ENCODE measurements around the gene VOPP1.

VOPP1 gene

GRCh38 chr7:55533729-55534080, 38.6 kb downstream of the VOPP1 start:
- H3K36me3 Mint-ChIP-seq = peaks cover 42% of the 10 kb centered on the region
- ATAC-seq (peak; percentile 2), DNase-seq (ENCODE audit: low spot score in 2 of 2) (no peak)
- peak overlapping the region; percentile 60 for H3K4me3 Mint-ChIP-seq
- H3K4me1 Mint-ChIP-seq = peaks cover 88% of the 10 kb centered on the region
- H3K27ac Mint-ChIP-seq = peak overlapping the region; percentile 89
- no peaks in the 10 kb centered on the region for H3K9me3 Mint-ChIP-seq

GRCh38 chr7:55533050-55533728, 39.1 kb downstream of the VOPP1 start:
- peaks cover 42% of the 10 kb centered on the region for H3K36me3 Mint-ChIP-seq
- H3K4me1 Mint-ChIP-seq = peaks cover 83% of the 10 kb centered on the region
- H3K9me3 Mint-ChIP-seq = no peaks in the 10 kb centered on the region
- H3K4me3 Mint-ChIP-seq = peak overlapping the region; percentile 60
- DNase-seq (ENCODE audit: low spot score in 2 of 2) (peak; percentile 53 to 94), ATAC-seq (peak; percentile 77)
- H3K27ac Mint-ChIP-seq = peak overlapping the region; percentile 89

GRCh38 chr7:55532150-55532917, 40.0 kb downstream of the VOPP1 start:
- Mint-ChIP-seq H3K4me1 (peaks cover 75% of the 10 kb centered on the region), H3K4me3 (peak overlapping the region; percentile 60), H3K9me3 (no peaks in the 10 kb centered on the region), H3K36me3 (peaks cover 40% of the 10 kb centered on the region), H3K27ac (peak overlapping the region; percentile 89)
- ATAC-seq = no peak
- no peak for DNase-seq (ENCODE audit: low spot score in 2 of 2)

DNA sequence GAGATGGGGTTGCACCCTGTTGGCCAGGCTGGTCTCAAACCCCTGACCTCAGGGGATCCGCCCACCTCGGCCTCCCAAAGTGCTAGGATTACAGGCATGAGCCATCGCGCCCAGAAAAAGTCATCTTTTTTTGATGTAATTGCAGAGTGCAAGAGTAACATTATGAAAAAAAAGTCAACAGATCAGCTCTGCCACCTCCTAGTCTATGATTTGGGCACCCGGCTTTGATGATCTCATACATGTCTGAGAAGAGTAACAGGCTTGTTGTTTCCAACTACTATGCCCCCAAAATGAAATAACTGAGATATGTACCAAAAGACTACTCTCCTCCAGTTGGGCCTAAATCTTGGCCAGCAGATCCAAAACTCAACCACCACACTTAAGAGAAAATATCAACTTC, 40.8 kb downstream of the VOPP1 start:
- no peak for DNase-seq (ENCODE audit: low spot score in 2 of 2)
- H3K9me3 Mint-ChIP-seq = no peaks in the 10 kb centered on the region
- H3K4me3 Mint-ChIP-seq = peak overlapping the region; percentile 60
- peaks cover 67% of the 10 kb centered on the region for H3K4me1 Mint-ChIP-seq
- peak overlapping the region; percentile 89 for H3K27ac Mint-ChIP-seq
- H3K36me3 Mint-ChIP-seq = peaks cover 36% of the 10 kb centered on the region
- no peak for ATAC-seq

GRCh38 chr7:55527307-55527706, 45.0 kb downstream of the VOPP1 start:
- peaks cover 52% of the 10 kb centered on the region for H3K4me1 Mint-ChIP-seq
- no peak overlapping the region for H3K27ac Mint-ChIP-seq
- no peaks in the 10 kb centered on the region for H3K9me3 Mint-ChIP-seq
- DNase-seq (ENCODE audit: low spot score in 2 of 2) = no peak
- peaks cover 13% of the 10 kb centered on the region for H3K36me3 Mint-ChIP-seq
- no peak for ATAC-seq
- no peak overlapping the region for H3K4me3 Mint-ChIP-seq

DNA sequence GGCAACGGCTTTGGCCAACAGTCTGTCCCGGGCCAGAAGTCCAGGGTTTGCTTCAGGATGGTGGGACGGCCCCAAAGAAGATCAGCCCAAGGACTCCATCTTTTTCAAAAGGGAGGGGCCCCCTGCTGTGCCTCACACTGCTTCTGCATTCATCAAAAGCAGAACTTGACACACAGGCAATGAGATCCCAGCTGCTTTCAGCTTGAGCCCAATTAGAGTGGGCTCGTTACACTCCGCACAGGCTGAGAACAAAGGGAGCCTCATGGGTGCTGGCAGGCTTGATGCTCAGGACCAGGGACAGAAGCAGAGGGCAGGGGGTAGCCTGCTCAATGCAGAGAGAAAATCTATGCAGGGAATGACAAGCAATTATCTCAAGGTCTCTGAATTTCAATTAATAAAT, 45.5 kb downstream of the VOPP1 start:
- Mint-ChIP-seq H3K4me1 (peaks cover 50% of the 10 kb centered on the region), H3K36me3 (peaks cover 11% of the 10 kb centered on the region), H3K9me3 (no peaks in the 10 kb centered on the region), H3K4me3 (no peak overlapping the region), H3K27ac (no peak overlapping the region)
- DNase-seq (ENCODE audit: low spot score in 2 of 2) (no peak), ATAC-seq (peak; percentile 8)

- Mint-ChIP-seq H3K4me1 (peaks cover 50% of the 10 kb centered on the region), H3K27ac (no peak overlapping the region), H3K9me3 (no peaks in the 10 kb centered on the region), H3K36me3 (peaks cover 7% of the 10 kb centered on the region), H3K4me3 (no peak overlapping the region)
- DNase-seq (ENCODE audit: low spot score in 2 of 2) = no peak
- ATAC-seq = no peak
Observed at GRCh38 chr7:55526329-55526728, 46.0 kb downstream of the VOPP1 start.

- Mint-ChIP-seq H3K36me3 (peaks cover 18% of the 10 kb centered on the region), H3K4me3 (no peak overlapping the region), H3K27ac (peak overlapping the region; percentile 52), H3K9me3 (no peaks in the 10 kb centered on the region), H3K4me1 (peaks cover 55% of the 10 kb centered on the region)
- DNase-seq (ENCODE audit: low spot score in 2 of 2) = no peak
- ATAC-seq = no peak
Observed at GRCh38 chr7:55524558-55525310, 47.6 kb downstream of the VOPP1 start.

DNA sequence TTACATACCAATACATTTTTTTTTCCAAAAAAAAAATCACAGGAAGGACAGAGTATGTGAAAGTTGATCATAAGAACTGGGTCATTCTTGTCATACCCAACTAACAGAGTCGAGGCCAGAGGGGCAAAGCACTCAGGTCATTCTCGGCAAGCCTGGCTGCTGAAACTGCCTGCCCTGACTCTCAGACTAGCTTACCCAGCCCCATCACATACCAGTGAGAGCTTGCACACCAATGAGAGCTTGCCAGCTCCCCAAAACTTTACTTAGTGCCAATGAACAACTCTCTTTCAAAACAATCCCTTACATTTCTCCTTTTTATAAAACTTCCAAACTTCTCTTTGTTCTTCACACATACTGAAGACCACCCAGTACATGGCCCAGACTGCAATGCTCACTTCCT, 48.9 kb downstream of the VOPP1 start:
- no peaks in the 10 kb centered on the region for H3K9me3 Mint-ChIP-seq
- DNase-seq (ENCODE audit: low spot score in 2 of 2) (no peak), ATAC-seq (no peak)
- peaks cover 59% of the 10 kb centered on the region for H3K4me1 Mint-ChIP-seq
- H3K4me3 Mint-ChIP-seq = no peak overlapping the region
- peak overlapping the region; percentile 52 for H3K27ac Mint-ChIP-seq
- peaks cover 31% of the 10 kb centered on the region for H3K36me3 Mint-ChIP-seq

DNA sequence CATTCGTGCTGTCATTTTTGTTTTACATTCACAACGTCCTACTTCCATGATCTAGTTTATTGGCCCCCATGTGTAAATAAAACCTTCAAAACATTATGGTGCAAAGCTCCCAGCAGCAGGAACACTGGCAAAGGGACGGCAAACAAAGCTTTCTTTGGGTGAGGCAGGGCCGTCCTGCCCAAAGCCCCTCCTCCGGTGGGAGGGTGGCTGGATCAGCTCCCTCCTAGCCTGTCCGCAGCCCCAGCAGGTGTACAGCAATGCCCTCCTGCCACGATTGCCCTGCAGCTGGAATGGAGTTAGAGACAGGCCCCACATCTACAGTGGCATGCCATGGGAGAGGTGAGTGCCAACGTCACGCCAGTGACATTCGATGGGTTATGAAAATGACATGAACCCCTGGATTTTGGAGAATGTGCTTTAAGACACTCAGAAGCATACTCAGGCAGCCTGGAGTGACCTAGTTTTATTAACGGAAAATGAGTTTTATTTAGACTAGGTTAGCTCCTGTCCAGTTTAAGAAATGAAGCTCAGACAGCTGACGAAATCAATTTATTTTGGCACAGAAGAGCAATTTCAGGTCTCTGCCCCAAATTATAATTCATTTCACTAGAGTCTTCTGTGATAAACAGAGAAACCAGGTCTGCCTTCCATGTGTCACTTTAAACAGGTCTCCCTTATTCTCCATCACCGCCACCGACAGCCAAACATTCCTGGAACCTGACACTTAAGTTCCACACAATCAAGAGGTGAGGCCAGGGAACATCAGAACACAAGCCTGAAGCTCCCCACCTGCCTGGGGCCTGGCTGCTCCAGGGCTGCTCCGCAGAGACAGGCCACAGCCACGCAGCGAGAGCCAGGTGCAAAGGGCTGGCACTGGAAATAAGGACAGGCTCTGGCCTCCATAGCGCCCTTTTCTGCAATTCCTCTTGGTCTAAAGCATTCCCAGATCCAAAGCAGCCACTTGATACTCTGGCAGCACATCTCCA, 50.1 kb downstream of the VOPP1 start:
- Mint-ChIP-seq H3K9me3 (no peaks in the 10 kb centered on the region), H3K4me1 (peaks cover 71% of the 10 kb centered on the region), H3K4me3 (no peak overlapping the region), H3K36me3 (peaks cover 43% of the 10 kb centered on the region), H3K27ac (peak overlapping the region; percentile 54)
- no peak for DNase-seq (ENCODE audit: low spot score in 2 of 2)
- ATAC-seq = no peak

DNA sequence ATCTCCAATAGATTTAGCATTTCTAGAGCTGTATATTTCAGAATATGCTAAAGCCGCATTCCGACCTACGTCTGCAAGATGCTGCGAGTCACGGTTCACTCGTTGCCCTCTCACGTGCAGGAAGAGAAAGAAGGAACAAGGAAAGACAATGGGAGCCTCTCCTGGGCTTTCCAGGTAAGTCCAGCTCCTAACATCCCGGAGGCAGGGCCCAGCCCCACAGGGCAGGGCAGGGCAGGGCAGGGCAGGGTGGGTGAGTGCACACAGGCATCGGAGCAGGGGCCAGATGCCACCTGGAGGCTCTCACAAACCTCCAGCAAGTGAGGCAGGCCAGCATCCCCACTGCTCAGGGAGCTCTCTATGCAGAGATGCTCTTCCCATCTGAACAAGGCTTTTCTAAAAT, 50.8 kb downstream of the VOPP1 start:
- no peaks in the 10 kb centered on the region for H3K9me3 Mint-ChIP-seq
- H3K4me3 Mint-ChIP-seq = no peak overlapping the region
- ATAC-seq (no peak), DNase-seq (ENCODE audit: low spot score in 2 of 2) (no peak)
- peaks cover 75% of the 10 kb centered on the region for H3K4me1 Mint-ChIP-seq
- peak overlapping the region; percentile 54 for H3K27ac Mint-ChIP-seq
- peaks cover 50% of the 10 kb centered on the region for H3K36me3 Mint-ChIP-seq

GRCh38 chr7:55520426-55521140, 51.7 kb downstream of the VOPP1 start:
- Mint-ChIP-seq H3K9me3 (no peaks in the 10 kb centered on the region), H3K27ac (no peak overlapping the region), H3K4me1 (peaks cover 84% of the 10 kb centered on the region), H3K4me3 (no peak overlapping the region), H3K36me3 (peaks cover 58% of the 10 kb centered on the region)
- no peak for DNase-seq (ENCODE audit: low spot score in 2 of 2)
- no peak for ATAC-seq

DNA sequence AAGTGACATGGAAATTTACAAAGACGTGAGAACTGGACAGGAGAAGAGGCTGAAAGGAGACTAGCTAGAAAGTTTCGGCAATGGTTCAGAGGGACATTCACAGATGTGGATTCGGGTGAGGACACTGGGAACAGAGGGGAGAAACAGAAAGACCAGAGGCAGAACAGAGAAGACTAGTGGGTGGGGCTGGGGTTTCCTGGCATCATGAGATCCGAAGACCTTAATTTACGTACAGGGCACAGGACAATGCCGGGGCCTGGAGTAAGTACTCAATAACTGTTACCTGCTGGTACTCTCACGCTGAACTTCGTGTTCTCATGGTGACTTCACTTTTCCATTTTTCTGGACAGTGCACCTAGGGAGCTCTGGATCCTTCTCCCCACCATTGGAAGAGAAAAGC, 53.5 kb downstream of the VOPP1 start:
- Mint-ChIP-seq H3K36me3 (peaks cover 63% of the 10 kb centered on the region), H3K4me3 (no peak overlapping the region), H3K27ac (no peak overlapping the region), H3K4me1 (peaks cover 80% of the 10 kb centered on the region), H3K9me3 (no peaks in the 10 kb centered on the region)
- ATAC-seq (no peak), DNase-seq (ENCODE audit: low spot score in 2 of 2) (no peak)

- H3K9me3 Mint-ChIP-seq = no peaks in the 10 kb centered on the region
- DNase-seq (ENCODE audit: low spot score in 2 of 2) (no peak), ATAC-seq (no peak)
- H3K4me1 Mint-ChIP-seq = peaks cover 73% of the 10 kb centered on the region
- H3K27ac Mint-ChIP-seq = peak overlapping the region; percentile 79
- H3K4me3 Mint-ChIP-seq = no peak overlapping the region
- peaks cover 71% of the 10 kb centered on the region for H3K36me3 Mint-ChIP-seq
Observed at GRCh38 chr7:55517936-55518689, 54.2 kb downstream of the VOPP1 start.
